Lower leg skin (tissue), 3 donors: Measurements from ENCODE around the gene NRTN.

ENCODE experiments used
- POLR2A ChIP-seq, 2 donors: fragments of 450-650 bp; IDR thresholded peaks; one replicate each; pipeline ENCODE4 v1.6.1; 2016 to 2017; ENCODE audit warnings: antibody characterized with exemption in 2 of 2, mild to moderate bottlenecking in 1 of 2, moderate library complexity in 1 of 2
- TF ChIP-seq, protein P1 (sequence below), 3 donors: fragments of 450-650 bp; IDR thresholded peaks; one replicate each; pipeline ENCODE4 v1.5.1; 2016; ENCODE audit warnings: antibody characterized with exemption in 3 of 3, mild to moderate bottlenecking in 3 of 3, moderate library complexity in 2 of 3

GRCh38 chr19:5808120-5808816 is 3.4 kb downstream of the NRTN start:
- no peak for TF ChIP-seq POLR2A (IDR thresholded peaks at IDR 0.05)
- TF ChIP-seq, protein P1, sequence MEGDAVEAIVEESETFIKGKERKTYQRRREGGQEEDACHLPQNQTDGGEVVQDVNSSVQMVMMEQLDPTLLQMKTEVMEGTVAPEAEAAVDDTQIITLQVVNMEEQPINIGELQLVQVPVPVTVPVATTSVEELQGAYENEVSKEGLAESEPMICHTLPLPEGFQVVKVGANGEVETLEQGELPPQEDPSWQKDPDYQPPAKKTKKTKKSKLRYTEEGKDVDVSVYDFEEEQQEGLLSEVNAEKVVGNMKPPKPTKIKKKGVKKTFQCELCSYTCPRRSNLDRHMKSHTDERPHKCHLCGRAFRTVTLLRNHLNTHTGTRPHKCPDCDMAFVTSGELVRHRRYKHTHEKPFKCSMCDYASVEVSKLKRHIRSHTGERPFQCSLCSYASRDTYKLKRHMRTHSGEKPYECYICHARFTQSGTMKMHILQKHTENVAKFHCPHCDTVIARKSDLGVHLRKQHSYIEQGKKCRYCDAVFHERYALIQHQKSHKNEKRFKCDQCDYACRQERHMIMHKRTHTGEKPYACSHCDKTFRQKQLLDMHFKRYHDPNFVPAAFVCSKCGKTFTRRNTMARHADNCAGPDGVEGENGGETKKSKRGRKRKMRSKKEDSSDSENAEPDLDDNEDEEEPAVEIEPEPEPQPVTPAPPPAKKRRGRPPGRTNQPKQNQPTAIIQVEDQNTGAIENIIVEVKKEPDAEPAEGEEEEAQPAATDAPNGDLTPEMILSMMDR (IDR thresholded peaks at IDR 0.05): no peak
